ENCODE measurements around the gene CTSZ.
"Not testable (repeated sequence)": the region's sequence is repeated elsewhere in the genome, so short reads cannot be mapped to it uniquely, and the experiment has no call there.

The CTSZ gene

GRCh38 chr20:59006864-59007664, at the start of gene CTSZ:
TSS of gene CTSZ (minus strand) at chr20:59007254. CDS start at chr20:59007128, 126 bp downstream.
- DNase-seq (ENCODE audit: low read depth in 1 of 2, low spot score in 1 of 2): peak; percentile 69 to 91
- in situ Hi-C loops (cut with HindIII; ENCODE audit: low pct_unique_long_range_greater_than_20kb, low sequenced_read_pairs): no loop called here
- TF ChIP-seq JUND (IDR thresholded peaks at IDR 0.05; ENCODE audit: low read depth): no peak

DNA sequence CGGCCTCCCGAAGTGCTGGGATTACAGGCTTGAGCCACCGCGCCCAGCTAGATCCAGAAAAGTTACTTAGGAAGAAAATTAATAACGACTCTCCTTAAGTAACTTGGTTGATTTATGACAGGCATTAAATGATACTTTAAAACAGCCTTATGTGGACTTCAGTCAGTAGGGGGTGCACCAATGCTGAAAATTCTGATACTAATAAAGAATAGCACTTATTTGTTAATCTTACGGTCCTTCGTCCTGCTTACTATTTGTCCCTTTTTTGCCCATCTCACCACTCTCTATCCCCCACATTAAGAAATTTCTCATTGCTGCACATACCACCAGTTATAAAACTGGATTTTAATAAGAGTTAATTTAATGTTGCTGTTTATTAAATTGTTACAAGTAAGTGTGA, 48.2 kb upstream of the CTSZ start:
- no peak for TF ChIP-seq JUND (IDR thresholded peaks at IDR 0.05; ENCODE audit: low read depth)
- DNase-seq (ENCODE audit: low read depth in 1 of 2, low spot score in 1 of 2): peak in 1 of 2 experiments; percentile 22
- in situ Hi-C loops (cut with HindIII; ENCODE audit: low pct_unique_long_range_greater_than_20kb, low sequenced_read_pairs): no loop called here

DNA sequence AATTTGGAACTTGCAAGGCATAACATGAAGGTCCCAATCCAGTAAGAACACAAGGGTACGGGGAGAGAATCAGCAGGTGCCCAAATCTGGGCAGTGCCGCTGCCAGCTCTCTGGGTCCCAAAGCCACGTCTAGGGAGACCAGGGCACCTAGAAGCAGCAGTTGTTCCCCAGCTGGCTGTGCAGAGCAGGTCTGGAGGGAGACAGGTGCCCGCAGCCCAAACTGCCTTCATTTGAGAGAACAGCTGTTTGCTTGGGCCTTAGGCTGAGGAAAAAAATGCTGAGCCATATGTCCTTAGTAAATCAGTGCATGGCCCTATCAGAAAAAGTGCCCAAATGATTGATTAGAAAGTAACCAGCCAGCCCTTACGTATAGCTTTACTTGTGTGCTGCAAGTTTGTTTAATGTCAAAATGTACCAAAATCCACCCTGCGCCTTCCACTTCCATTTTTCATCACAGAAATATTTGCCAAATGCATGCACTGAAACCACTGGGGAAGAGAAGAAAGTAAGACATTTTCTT, 44.7 kb upstream of the CTSZ start:
- no peak for DNase-seq (ENCODE audit: low read depth in 1 of 2, low spot score in 1 of 2)
- TF ChIP-seq JUND (IDR thresholded peaks at IDR 0.05; ENCODE audit: low read depth): no peak
- in situ Hi-C loops (cut with HindIII; ENCODE audit: low pct_unique_long_range_greater_than_20kb, low sequenced_read_pairs): no loop called here

DNA sequence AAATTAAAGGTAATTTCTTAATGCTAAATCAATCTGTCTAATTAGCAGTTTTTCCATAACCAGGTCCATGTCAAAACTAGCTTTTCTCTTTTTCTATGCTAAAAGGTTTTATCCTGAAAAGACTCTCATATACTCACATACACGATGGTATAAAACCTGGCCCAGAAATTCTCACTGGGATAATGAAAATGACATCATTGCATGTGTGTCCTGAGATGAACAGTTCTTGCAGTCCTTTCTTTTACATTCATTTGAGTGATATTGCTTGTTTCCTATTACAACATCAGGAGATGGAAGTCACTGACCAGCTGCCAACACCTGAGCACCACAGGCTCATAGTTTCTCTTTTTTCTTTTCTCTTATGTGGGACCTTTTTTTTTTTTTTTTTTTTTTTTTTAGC, 43.4 kb upstream of the CTSZ start:
- TF ChIP-seq JUND (IDR thresholded peaks at IDR 0.05; ENCODE audit: low read depth): no peak
- no peak for DNase-seq (ENCODE audit: low read depth in 1 of 2, low spot score in 1 of 2)
- in situ Hi-C loops (cut with HindIII; ENCODE audit: low pct_unique_long_range_greater_than_20kb, low sequenced_read_pairs): no loop called here

- no peak for DNase-seq (ENCODE audit: low read depth in 1 of 2, low spot score in 1 of 2)
- in situ Hi-C loops (cut with HindIII; ENCODE audit: low pct_unique_long_range_greater_than_20kb, low sequenced_read_pairs): no loop called here
- no peak for TF ChIP-seq JUND (IDR thresholded peaks at IDR 0.05; ENCODE audit: low read depth)
Measured at GRCh38 chr20:59048681-59049030, 41.6 kb upstream of the CTSZ start.

DNA sequence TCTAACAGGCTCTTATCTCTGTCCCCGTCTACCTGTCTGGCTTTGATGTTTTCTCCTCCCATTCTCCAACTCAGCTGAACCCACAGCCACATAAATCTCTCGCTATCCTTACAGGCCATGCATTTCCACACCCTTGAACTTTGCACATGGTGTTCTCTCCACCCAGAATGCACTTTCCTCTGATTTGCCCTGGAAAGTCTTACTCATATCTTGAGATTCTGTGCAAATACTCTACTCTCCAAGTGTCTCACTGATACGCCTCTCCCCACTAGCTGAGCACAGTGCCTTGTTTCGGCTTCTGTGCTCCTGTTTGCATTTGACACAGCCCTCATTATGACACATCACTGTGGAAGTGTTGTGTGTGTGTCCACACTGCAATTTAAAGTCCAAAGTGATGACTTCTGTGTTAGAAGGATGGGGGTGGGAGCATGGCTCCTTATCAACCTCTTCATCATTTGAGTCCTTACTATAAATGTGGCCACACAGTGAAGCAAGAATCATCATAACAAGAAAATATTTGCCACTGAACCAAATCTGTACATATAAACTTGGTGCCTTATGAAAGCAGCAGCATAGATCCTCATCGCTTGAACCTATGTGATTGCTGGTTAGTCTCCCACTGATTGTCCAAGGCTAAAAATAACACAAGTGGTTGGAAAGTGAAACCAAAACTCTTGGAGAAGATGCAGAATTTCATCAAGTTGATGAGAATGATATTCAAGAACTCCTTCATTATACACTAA, 41.1 kb upstream of the CTSZ start:
- no peak for DNase-seq (ENCODE audit: low read depth in 1 of 2, low spot score in 1 of 2)
- in situ Hi-C loops (cut with HindIII; ENCODE audit: low pct_unique_long_range_greater_than_20kb, low sequenced_read_pairs): no loop called here

DNA sequence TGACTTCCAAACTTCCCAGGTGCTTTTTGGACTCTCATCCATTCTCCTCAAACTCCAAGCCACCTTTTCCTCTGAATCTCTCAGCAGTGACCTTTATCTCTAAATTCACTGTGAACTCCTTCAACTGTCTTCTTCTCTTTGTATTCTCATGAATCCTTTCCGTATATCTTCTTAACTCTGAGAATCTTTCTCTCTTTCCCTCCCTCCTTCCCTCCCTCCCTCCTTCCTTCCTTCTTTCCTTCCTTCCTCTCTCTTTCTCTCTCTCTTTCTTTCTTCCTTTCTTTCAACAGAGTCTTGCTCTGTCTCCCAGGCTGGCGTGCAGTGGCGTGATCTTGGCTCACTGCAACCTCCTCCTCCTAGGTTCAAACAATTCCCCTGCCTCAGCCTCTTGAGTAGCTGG, 39.8 kb upstream of the CTSZ start:
- in situ Hi-C loops (cut with HindIII; ENCODE audit: low pct_unique_long_range_greater_than_20kb, low sequenced_read_pairs): no loop called here
- TF ChIP-seq JUND (IDR thresholded peaks at IDR 0.05; ENCODE audit: low read depth): no peak
- no peak for DNase-seq (ENCODE audit: low read depth in 1 of 2, low spot score in 1 of 2)

More for the DNA sequence above, 41.1 kb upstream of the CTSZ start:
- no peak for TF ChIP-seq JUND (IDR thresholded peaks at IDR 0.05; ENCODE audit: low read depth)

DNA sequence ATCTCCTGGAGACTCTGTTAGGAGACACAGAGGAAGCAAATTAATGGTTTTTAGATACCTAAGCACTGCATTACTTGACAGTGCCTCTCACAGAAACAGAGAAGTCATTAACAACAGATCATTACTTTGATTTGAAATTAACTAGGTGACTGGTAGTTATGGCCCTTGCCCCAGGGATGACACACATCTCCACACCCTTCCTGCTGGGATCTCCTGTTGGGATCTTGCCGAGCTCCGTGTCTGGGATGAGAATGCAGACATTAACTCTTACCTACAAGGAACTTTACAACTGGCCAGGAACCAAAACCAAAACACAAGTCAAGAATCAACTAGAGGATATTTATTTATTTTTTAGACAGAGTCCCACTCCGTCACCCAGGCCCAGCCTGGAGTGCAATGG, 37.7 kb upstream of the CTSZ start:
- in situ Hi-C loops (cut with HindIII; ENCODE audit: low pct_unique_long_range_greater_than_20kb, low sequenced_read_pairs): no loop called here
- no peak for TF ChIP-seq JUND (IDR thresholded peaks at IDR 0.05; ENCODE audit: low read depth)
- no peak for DNase-seq (ENCODE audit: low read depth in 1 of 2, low spot score in 1 of 2)

DNA sequence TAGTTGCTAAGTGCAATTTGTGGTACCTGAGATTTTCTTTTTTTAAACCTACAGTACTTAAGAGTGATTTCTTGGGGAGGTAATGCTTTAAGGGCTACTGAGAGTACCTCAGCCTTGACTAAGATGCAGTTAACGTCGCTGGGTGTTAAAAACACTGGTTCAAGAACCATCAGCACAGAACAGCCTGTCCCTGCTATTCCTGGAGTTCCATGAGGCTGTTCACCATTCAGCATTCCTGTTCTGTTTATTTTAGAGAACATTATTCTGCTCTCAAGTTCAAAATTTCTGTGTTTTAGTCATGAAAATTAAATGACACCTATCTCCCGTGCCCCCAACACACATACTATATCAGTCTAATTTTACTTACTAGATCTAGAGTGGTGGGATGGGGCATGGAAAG, 37.2 kb upstream of the CTSZ start:
- no peak for DNase-seq (ENCODE audit: low read depth in 1 of 2, low spot score in 1 of 2)
- in situ Hi-C loops (cut with HindIII; ENCODE audit: low pct_unique_long_range_greater_than_20kb, low sequenced_read_pairs): no loop called here

GRCh38 chr20:59043698-59044097, 36.6 kb upstream of the CTSZ start:
- peak in 1 of 2 experiments; percentile 24 for DNase-seq (ENCODE audit: low read depth in 1 of 2, low spot score in 1 of 2)
- in situ Hi-C loops (cut with HindIII; ENCODE audit: low pct_unique_long_range_greater_than_20kb, low sequenced_read_pairs): no loop called here
- no peak for TF ChIP-seq JUND (IDR thresholded peaks at IDR 0.05; ENCODE audit: low read depth)

More for the DNA sequence above, 37.2 kb upstream of the CTSZ start:
- TF ChIP-seq JUND (IDR thresholded peaks at IDR 0.05; ENCODE audit: low read depth): no peak

DNA sequence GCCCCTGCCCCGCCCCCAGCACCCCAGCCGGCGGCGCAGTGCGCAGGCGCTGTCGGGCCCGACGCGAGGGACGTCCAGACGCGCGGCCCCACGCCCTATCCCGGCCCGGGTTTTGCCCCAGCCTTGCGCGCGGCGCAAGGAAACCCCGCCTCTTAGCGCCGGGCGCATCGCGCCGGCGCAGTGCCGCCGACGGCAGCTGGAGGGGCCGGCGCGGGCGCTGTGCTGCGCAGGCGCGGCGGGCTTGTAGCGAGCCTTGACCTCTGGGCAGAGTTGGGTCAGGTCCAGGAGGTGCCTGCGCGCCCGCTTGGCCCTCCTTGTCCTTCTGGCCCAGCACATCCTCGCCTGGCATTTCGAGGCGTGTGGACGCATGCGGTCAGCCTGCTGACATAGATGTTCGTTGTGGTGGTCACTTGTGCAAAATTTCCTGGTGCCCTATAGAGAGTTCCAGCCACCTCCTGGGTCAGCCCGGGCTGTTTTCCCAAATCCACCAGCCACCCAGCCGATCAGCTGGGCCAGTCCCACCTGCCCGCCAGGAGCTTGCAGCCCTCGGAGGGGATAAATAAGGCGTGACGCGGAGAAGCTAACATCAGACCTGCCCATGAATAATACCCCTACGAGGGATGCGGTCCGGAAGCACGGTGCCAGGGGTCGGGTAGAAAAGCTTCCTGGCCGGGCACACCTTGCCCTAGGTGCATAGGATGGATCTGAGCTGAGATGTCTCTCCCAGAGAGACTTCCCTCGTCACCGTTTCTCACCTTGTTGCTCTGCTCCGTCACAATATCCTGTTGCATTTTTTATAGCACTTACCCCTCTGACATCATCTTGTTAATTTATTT, 36.0 kb upstream of the CTSZ start:
- in situ Hi-C loops (cut with HindIII; ENCODE audit: low pct_unique_long_range_greater_than_20kb, low sequenced_read_pairs): no loop called here

GRCh38 chr20:59042151-59042795, 35.2 kb upstream of the CTSZ start, which contains the start of gene PRELID3B:
TSS of gene PRELID3B (minus strand) at chr20:59042786. CDS start at chr20:59042730, 56 bp downstream.
- peak; percentile 31 to 70 for DNase-seq (ENCODE audit: low read depth in 1 of 2, low spot score in 1 of 2)
- in situ Hi-C loops (cut with HindIII; ENCODE audit: low pct_unique_long_range_greater_than_20kb, low sequenced_read_pairs): no loop called here

More for the DNA sequence above, 36.0 kb upstream of the CTSZ start:
- peak; percentile 97 to 98 for DNase-seq (ENCODE audit: low read depth in 1 of 2, low spot score in 1 of 2)
- TF ChIP-seq JUND (IDR thresholded peaks at IDR 0.05; ENCODE audit: low read depth): no peak

GRCh38 chr20:59041487-59041886, 34.4 kb upstream of the CTSZ start:
- DNase-seq (ENCODE audit: low read depth in 1 of 2, low spot score in 1 of 2); in situ Hi-C loops (cut with HindIII; ENCODE audit: low pct_unique_long_range_greater_than_20kb, low sequenced_read_pairs): not testable (repeated sequence)

More at GRCh38 chr20:59042151-59042795, 35.2 kb upstream of the CTSZ start, which contains the start of gene PRELID3B:
- no peak for TF ChIP-seq JUND (IDR thresholded peaks at IDR 0.05; ENCODE audit: low read depth)

Measured in T47D (cell line).